HG03139 (cell line): ENCODE measurements around the gene NDRG2.

Source experiments
- ATAC-seq: cut with Tn5 transposase; IDR thresholded peaks from one replicate; pipeline ENCODE4 v1.9.1; 2021; ENCODE audit not compliant: unreplicated experiment

The NDRG2 gene

GRCh38 chr14:21037156-21037555, 12.3 kb upstream of the NDRG2 start:
- no peak for ATAC-seq

- no peak for ATAC-seq
Observed at GRCh38 chr14:21036751-21037150, 11.9 kb upstream of the NDRG2 start.

GRCh38 chr14:21034707-21035106, 9.8 kb upstream of the NDRG2 start, which contains the start of gene RNASE13:
Gene RNASE13, minus strand, starts transcription at chr14:21034807. Its CDS starts 519 bp downstream, at chr14:21034288.
- ATAC-seq = no peak

GRCh38 chr14:21033133-21033698, 8.4 kb upstream of the NDRG2 start:
- no peak for ATAC-seq

- no peak for ATAC-seq
Observed at GRCh38 chr14:21032326-21033132, 7.7 kb upstream of the NDRG2 start.

- ATAC-seq = no peak
Observed at GRCh38 chr14:21030531-21030930, 5.7 kb upstream of the NDRG2 start.

- ATAC-seq = no peak
Observed at GRCh38 chr14:21029917-21030316, 5.1 kb upstream of the NDRG2 start, which contains the start of gene TPPP2. Gene TPPP2, plus strand, starts transcription at chr14:21030217. Its CDS starts 365 bp downstream, at chr14:21030582.

GRCh38 chr14:21026988-21027315, 2.1 kb upstream of the NDRG2 start:
- ATAC-seq = no peak

GRCh38 chr14:21026274-21026987, 1.6 kb upstream of the NDRG2 start:
- ATAC-seq = no peak

GRCh38 chr14:21025371-21026273, 761 bp upstream of the NDRG2 start:
- ATAC-seq = no peak

GRCh38 chr14:21023817-21024584, 860 bp downstream of the NDRG2 start:
- no peak for ATAC-seq

GRCh38 chr14:21023174-21023573, 1.7 kb downstream of the NDRG2 start:
- no peak for ATAC-seq

- ATAC-seq = no peak
Observed at GRCh38 chr14:21022686-21023085, 2.2 kb downstream of the NDRG2 start.

GRCh38 chr14:21020977-21021545, 3.8 kb downstream of the NDRG2 start:
- ATAC-seq = no peak

- ATAC-seq = no peak
Observed at GRCh38 chr14:21019366-21019765, 5.5 kb downstream of the NDRG2 start.

- ATAC-seq = no peak
Observed at GRCh38 chr14:21018781-21019180, 6.1 kb downstream of the NDRG2 start.

GRCh38 chr14:21018286-21018685, 6.6 kb downstream of the NDRG2 start:
- ATAC-seq = no peak

GRCh38 chr14:21017528-21018245, 7.2 kb downstream of the NDRG2 start:
- no peak for ATAC-seq
